Activated CD8-positive, alpha-beta T cell treated with anti-CD3 and anti-CD28 coated beads, Interleukin-2, amount 10 ng/mL, durations not matched to agents 7 days and 5 days (primary cell): ENCODE data around the gene CTRB1. TPM values are rescaled to one million over a fixed set of nuclear protein-coding genes. Genes with fewer than 3 reads are reported as not detected.

Source experiments
- ATAC-seq: fragments of 150-1000 bp; cut with Tn5 transposase; one replicate; pipeline ENCODE4 v1.10.0; 2021; ENCODE audit warnings: moderate library complexity
- CTCF ChIA-PET: fragments of 350-600 bp; sonication (Branson Sonifier 250); formaldehyde crosslinking; loops from one replicate; lab custom pipeline; 2021; ENCODE audit warnings: antibody characterized with exemption; lab: Charles Lee
- POLR2A ChIA-PET: fragments of 350-600 bp; sonication (Branson Sonifier 250); formaldehyde crosslinking; loops from one replicate; lab custom pipeline; 2021; ENCODE audit warnings: antibody characterized with exemption; lab: Charles Lee
- DNase-seq: peaks from one replicate; pipeline ENCODE4 v3.0.0-alpha.2; 2020
- H3K27ac Mint-ChIP-seq: one replicate; pipeline ENCODE4 v1.8.0; 2021; ENCODE audit warnings: mild to moderate bottlenecking, mixed read lengths
- H3K27me3 Mint-ChIP-seq: one replicate; pipeline ENCODE4 v1.8.0; 2021; ENCODE audit warnings: low read depth, mixed read lengths
- H3K36me3 Mint-ChIP-seq: one replicate; pipeline ENCODE4 v1.8.0; 2021; ENCODE audit warnings: low read depth, mixed read lengths
- H3K4me1 Mint-ChIP-seq: one replicate; pipeline ENCODE4 v1.8.0; 2021; ENCODE audit warnings: low read depth, mixed read lengths
- H3K4me3 Mint-ChIP-seq: one replicate; pipeline ENCODE4 v1.8.0; 2021; ENCODE audit warnings: mild to moderate bottlenecking, mixed read lengths
- H3K9me3 Mint-ChIP-seq: one replicate; pipeline ENCODE4 v1.8.0; 2022; ENCODE audit warnings: mixed read lengths; ENCODE audit not compliant: insufficient read depth
- total RNA-seq, 2 experiments: library from RNA; stranded (reverse); gene quantifications; one replicate each; pipeline ENCODE4 v1.2.3, GENCODE V29; 2021

The CTRB1 gene
- total RNA-seq, 2 experiments from 2014 or later: not detected

DNA sequence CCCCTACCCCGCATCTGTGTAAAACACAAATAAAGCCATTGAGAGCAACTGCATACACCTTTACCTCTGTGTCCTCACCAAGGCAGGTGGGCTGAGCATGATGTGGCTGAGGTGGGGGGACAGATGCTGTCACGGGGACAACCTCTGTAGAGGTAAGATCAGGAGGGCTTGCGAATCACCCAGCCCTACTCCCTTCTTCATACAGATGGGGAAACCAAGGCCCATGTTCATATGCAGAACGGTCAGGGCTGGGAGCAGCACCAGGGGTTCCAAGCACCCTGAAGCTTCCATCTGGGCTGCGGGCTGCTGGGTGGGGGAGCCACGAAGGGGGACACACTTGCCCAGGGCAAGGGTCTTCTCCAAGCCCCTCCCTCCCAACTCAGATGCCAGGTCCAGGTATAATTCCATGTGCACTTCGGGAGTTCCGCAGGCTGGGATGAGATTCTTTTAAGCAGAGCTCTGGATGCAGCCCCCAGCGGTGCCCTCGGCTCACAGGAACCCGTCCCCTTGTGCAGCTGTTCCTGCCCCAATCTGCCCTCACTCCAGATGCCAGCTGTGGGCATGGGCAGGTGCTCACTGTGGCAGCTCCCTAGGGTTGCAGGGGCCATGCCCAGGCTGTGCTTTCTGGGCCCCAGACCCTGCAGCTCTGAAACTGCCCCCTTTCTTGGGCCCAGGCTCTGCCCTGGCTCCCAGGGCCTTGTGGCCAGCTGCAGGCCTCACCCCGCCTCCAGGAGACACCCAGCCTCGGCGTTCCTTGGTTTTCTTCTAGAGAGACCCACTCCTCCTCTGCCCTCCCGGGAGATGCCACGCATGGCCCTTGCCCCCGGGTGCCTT lies 9.6 kb downstream of the CTRB1 start:
- no peaks in the 10 kb centered on the region for H3K4me1 Mint-ChIP-seq
- H3K36me3 Mint-ChIP-seq: no peaks in the 10 kb centered on the region
- H3K9me3 Mint-ChIP-seq: no peaks in the 10 kb centered on the region
- H3K4me3 Mint-ChIP-seq: no peak overlapping the region
- no peak for ATAC-seq
- ChIA-PET POLR2A (no interaction called here), CTCF (interaction anchor here (1.0 to 1.6 kb wide), 3 partner anchors 29 to 174 kb away, joined by 3 to 12 read pairs (median 5); no protein-coding TSS in a partner anchor)
- no peak overlapping the region for H3K27ac Mint-ChIP-seq
- H3K27me3 Mint-ChIP-seq: peaks cover 2% of the 10 kb centered on the region
- DNase-seq: no peak

DNA sequence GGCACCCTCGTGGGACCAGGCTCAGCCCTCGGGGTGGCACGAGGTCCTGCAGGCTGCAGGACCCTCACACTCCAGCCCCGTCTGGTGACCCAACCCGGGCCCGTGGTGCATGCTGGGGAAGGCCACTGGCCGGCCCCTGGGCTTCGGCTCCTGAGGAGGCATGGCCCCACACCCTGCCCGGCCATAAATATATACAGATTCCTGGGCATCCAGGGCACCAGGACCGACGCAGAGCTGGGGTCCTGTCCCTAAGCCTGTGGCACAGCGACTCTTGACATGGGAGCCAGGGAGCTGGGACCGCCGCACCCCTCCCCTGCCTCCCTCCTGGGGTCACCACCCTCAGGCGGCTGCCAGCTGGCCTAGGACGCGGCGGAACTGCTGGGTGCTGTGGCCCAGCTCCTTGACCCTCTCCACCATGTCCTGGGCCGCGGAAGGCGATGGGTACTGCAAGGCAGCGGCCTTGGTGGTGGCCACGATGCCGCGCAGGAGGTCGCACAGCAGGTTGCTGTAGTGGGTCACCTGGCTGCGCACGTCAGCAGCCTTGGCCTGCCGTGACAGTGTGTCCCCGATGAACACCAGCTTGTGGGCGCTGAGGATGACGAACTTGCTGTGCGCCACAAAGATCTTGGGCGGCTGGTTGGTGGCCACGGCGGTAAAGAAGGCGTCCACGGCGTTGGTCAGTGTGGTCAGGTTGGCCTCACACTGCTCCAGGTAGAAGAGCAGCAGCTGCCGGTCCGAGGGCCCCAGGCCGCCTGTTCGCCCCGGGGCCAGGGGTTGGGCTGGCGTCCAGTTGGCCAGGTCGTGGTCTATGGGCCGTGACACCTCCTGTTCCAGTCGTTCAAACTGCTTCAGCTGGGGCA lies 10.6 kb downstream of the CTRB1 start:
- CTCF ChIA-PET: interaction anchor here (0.9 to 1.6 kb wide), 4 partner anchors 30 to 174 kb away, joined by 3 to 12 read pairs (median 4); no protein-coding TSS in a partner anchor
- no peaks in the 10 kb centered on the region for H3K9me3 Mint-ChIP-seq
- H3K27me3 Mint-ChIP-seq: peaks cover 2% of the 10 kb centered on the region
- H3K4me3 Mint-ChIP-seq: no peak overlapping the region
- POLR2A ChIA-PET: no interaction called here
- no peaks in the 10 kb centered on the region for H3K36me3 Mint-ChIP-seq
- ATAC-seq: no peak
- H3K27ac Mint-ChIP-seq: no peak overlapping the region
- peaks cover 1% of the 10 kb centered on the region for H3K4me1 Mint-ChIP-seq
- DNase-seq: no peak

- Mint-ChIP-seq H3K36me3 (no peaks in the 10 kb centered on the region), H3K27me3 (peaks cover 2% of the 10 kb centered on the region), H3K9me3 (no peaks in the 10 kb centered on the region), H3K4me1 (peaks cover 1% of the 10 kb centered on the region), H3K27ac (no peak overlapping the region), H3K4me3 (no peak overlapping the region)
- CTCF ChIA-PET: interaction anchor here (1.8 kb wide), 1 partner anchor 155 kb away, joined by 5 read pairs; no protein-coding TSS in a partner anchor
- no peak for DNase-seq
- POLR2A ChIA-PET: no interaction called here
- ATAC-seq: no peak
Measured at GRCh38 chr16:75230471-75231110, 11.8 kb downstream of the CTRB1 start.

GRCh38 chr16:75231570-75231969 lies 12.8 kb downstream of the CTRB1 start:
- Mint-ChIP-seq H3K36me3 (no peaks in the 10 kb centered on the region), H3K9me3 (no peaks in the 10 kb centered on the region), H3K27me3 (peaks cover 2% of the 10 kb centered on the region), H3K4me3 (no peak overlapping the region), H3K4me1 (peaks cover 1% of the 10 kb centered on the region), H3K27ac (no peak overlapping the region)
- no peak for DNase-seq
- no peak for ATAC-seq
- CTCF ChIA-PET: interaction anchor here (1.8 to 5.4 kb wide), 2 partner anchors 32 to 154 kb away, joined by 5 to 46 read pairs; no protein-coding TSS in a partner anchor
- POLR2A ChIA-PET: no interaction called here

GRCh38 chr16:75233611-75233938 lies 14.8 kb downstream of the CTRB1 start:
- ATAC-seq: no peak
- ChIA-PET CTCF (interaction anchor here (0.7 to 5.4 kb wide), 31 partner anchors 10 to 283 kb away, joined by 3 to 134 read pairs (median 4); no protein-coding TSS in a partner anchor), POLR2A (interaction anchor here (0.7 to 1.0 kb wide), 3 partner anchors 149 to 230 kb away, joined by 3 to 4 read pairs (median 3); no protein-coding TSS in a partner anchor)
- H3K36me3 Mint-ChIP-seq: no peaks in the 10 kb centered on the region
- peaks cover 1% of the 10 kb centered on the region for H3K4me1 Mint-ChIP-seq
- no peaks in the 10 kb centered on the region for H3K9me3 Mint-ChIP-seq
- no peak overlapping the region for H3K27ac Mint-ChIP-seq
- DNase-seq: no peak
- H3K4me3 Mint-ChIP-seq: no peak overlapping the region
- H3K27me3 Mint-ChIP-seq: peaks cover 2% of the 10 kb centered on the region

DNA sequence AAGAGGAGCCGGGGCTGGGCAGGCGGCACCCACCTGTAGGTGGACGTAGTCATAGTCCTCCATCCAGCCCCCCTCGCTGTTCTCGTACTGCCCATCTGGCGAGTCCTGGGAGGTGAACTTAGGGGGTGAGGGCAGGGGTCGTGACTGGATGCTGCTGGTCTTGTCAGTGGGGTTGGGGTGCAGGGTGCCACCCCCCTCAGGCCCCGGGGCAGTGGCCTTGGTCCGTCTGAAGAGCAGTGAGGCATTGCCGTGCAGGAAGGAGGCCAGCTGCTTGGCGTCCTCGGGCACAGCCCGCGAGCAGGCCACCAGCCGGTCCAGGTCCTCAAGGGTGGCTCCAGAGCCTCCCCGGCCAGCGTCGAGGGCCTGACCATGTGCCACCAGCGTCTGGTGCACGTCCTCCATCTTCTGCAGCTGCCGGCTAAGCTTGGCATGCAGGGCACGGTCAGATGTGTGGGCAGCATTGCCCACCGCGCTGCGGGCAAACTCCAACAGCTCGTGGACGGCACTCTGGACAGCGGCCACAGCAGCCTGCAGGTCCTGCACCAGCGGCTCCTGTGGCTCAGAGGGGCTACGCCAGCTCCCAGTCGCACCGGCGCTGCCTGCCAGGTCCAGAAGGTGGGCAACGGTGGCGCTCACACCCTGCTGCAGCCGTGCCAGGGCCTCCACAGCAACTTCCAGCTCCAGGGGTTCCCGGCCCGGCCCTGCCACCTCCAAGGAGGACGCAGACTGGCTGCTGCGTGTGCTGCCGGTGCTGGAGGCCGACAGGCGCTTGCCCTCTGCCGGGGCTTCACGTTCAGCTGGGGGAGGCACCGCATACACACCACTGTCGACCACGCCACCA lies 16.3 kb downstream of the CTRB1 start:
- no peak overlapping the region for H3K4me3 Mint-ChIP-seq
- DNase-seq (no peak), ATAC-seq (no peak)
- H3K9me3 Mint-ChIP-seq: no peaks in the 10 kb centered on the region
- CTCF ChIA-PET: interaction anchor here (1.3 to 5.4 kb wide), 14 partner anchors 15 to 529 kb away, joined by 3 to 134 read pairs (median 6); no protein-coding TSS in a partner anchor
- H3K27me3 Mint-ChIP-seq: peaks cover 5% of the 10 kb centered on the region
- no peaks in the 10 kb centered on the region for H3K36me3 Mint-ChIP-seq
- H3K27ac Mint-ChIP-seq: no peak overlapping the region
- POLR2A ChIA-PET: no interaction called here
- H3K4me1 Mint-ChIP-seq: peaks cover 1% of the 10 kb centered on the region

- Mint-ChIP-seq H3K9me3 (no peaks in the 10 kb centered on the region), H3K4me3 (no peak overlapping the region), H3K36me3 (no peaks in the 10 kb centered on the region), H3K27me3 (peaks cover 5% of the 10 kb centered on the region), H3K4me1 (peaks cover 1% of the 10 kb centered on the region), H3K27ac (no peak overlapping the region)
- ATAC-seq (no peak), DNase-seq (no peak)
- ChIA-PET CTCF (interaction anchor here (1.4 to 5.4 kb wide), 4 partner anchors 36 to 166 kb away, joined by 3 to 134 read pairs (median 36); no protein-coding TSS in a partner anchor), POLR2A (no interaction called here)
Measured at GRCh38 chr16:75235721-75236193, 17.0 kb downstream of the CTRB1 start.

- Mint-ChIP-seq H3K27ac (no peak overlapping the region), H3K9me3 (no peaks in the 10 kb centered on the region), H3K4me1 (peaks cover 1% of the 10 kb centered on the region), H3K27me3 (peaks cover 6% of the 10 kb centered on the region), H3K4me3 (no peak overlapping the region), H3K36me3 (no peaks in the 10 kb centered on the region)
- POLR2A ChIA-PET: no interaction called here
- ATAC-seq (no peak), DNase-seq (peak; percentile 30)
- CTCF ChIA-PET: interaction anchor here (0.7 to 5.4 kb wide), 5 partner anchors 37 to 166 kb away, joined by 3 to 134 read pairs (median 25); no protein-coding TSS in a partner anchor
Measured at GRCh38 chr16:75236232-75236631, 17.4 kb downstream of the CTRB1 start.

DNA sequence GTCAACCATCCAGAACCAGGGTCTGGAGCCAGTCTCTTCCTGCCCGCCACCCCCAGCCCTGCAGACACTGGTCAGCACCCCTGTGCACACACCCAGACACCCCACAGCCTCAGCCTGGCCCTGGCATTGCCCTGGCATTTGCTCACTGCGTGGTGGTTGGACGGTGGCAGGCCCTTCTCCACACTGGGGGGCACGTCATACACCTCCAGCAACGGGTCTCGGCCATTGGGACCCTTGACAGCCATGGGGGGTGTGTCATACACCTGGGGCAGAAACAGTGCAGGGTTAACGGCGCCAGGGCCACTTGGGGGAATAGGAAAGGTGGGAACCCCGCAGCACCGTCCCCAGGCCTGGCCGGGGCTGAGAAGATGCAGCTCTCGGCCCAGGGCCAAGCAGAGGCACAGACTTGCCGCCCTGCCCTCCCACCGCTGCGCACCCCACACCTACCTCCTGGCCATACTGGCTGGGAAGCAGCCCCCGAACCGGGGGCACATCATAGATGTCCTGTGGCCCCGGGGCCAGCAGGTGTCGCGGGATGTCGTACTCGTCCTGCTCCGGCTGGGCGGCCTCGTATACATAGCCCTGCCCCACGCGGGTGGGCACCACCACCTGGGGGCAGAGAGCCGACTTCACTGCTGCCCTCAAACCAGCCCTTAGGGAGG lies 18.1 kb downstream of the CTRB1 start:
- CTCF ChIA-PET: interaction anchor here (0.7 to 5.4 kb wide), 4 partner anchors 37 to 154 kb away, joined by 3 to 134 read pairs (median 24); no protein-coding TSS in a partner anchor
- Mint-ChIP-seq H3K27ac (no peak overlapping the region), H3K36me3 (no peaks in the 10 kb centered on the region), H3K4me3 (no peak overlapping the region), H3K4me1 (peaks cover 1% of the 10 kb centered on the region), H3K27me3 (peaks cover 6% of the 10 kb centered on the region), H3K9me3 (no peaks in the 10 kb centered on the region)
- DNase-seq (no peak), ATAC-seq (no peak)
- POLR2A ChIA-PET: no interaction called here

DNA sequence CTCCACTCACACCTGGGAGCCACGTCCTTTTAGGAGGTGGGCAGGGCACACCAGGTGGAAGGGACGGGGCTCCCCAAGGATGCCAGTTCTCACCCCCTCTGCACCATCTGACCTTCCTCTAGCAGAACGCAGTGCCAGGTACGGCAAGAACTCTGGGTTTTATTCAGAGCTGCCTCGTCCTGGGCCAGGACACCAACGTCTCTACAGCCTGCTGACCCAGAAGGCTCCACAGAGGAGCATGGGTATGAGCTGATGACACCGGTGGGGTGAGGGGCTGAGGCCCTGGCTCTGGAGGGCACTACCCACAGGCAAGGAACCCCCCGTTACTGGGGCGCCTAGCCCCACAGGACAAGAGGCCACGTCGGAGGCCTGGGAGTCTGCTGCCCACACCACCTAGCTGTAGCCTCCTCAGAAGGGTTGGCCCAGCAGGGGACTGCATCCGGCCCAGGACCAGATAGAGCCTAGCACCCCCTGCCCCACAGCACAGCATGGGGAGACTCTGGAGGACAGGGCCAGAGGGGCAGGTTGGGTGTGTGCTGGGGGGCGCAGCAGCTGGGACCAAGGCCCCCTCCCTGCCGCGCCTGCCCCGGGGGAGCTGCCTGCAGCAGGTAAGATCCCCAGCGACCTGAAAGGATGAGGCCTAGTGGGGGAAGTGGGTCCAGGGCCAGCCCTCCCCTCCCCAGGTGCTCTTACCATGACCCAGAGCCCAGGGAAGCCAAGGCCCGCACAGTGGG lies 18.8 kb downstream of the CTRB1 start:
- ATAC-seq (no peak), DNase-seq (no peak)
- Mint-ChIP-seq H3K9me3 (no peaks in the 10 kb centered on the region), H3K4me1 (peaks cover 1% of the 10 kb centered on the region), H3K27me3 (peaks cover 4% of the 10 kb centered on the region), H3K36me3 (no peaks in the 10 kb centered on the region), H3K4me3 (no peak overlapping the region), H3K27ac (no peak overlapping the region)
- ChIA-PET CTCF (no interaction called here), POLR2A (no interaction called here)
